Sigmoid colon (tissue), 4 donors: ENCODE data around the gene PTPRD.

Source experiments
- EP300 ChIP-seq, 4 donors: sonication (generic); formaldehyde crosslinking; IDR thresholded peaks; one replicate each; pipeline ENCODE4 v1.6.1; 2017; ENCODE audit warnings: antibody characterized with exemption in 4 of 4
- POLR2A ChIP-seq, 2 donors: fragments of 450-650 bp; IDR thresholded peaks; one replicate each; pipeline ENCODE4 v1.6.1; 2016; ENCODE audit warnings: antibody characterized with exemption in 2 of 2, mild to moderate bottlenecking in 2 of 2, moderate library complexity in 2 of 2
- POLR2AphosphoS5 ChIP-seq, 4 donors: sonication (generic); formaldehyde crosslinking; IDR thresholded peaks; one replicate each; pipeline ENCODE4 v1.6.1; 2017; ENCODE audit warnings: antibody characterized with exemption in 4 of 4
- TF ChIP-seq, protein P1 (sequence below), 4 experiments: fragments of 450-650 bp in 3 of 4; fragments of 200-600 bp in 1 of 4; IDR thresholded peaks; one replicate each; pipeline ENCODE4 v1.5.1; 2016 to 2019; ENCODE audit warnings: antibody characterized with exemption in 4 of 4, mild to moderate bottlenecking in 3 of 4, moderate library complexity in 2 of 4

DNA sequence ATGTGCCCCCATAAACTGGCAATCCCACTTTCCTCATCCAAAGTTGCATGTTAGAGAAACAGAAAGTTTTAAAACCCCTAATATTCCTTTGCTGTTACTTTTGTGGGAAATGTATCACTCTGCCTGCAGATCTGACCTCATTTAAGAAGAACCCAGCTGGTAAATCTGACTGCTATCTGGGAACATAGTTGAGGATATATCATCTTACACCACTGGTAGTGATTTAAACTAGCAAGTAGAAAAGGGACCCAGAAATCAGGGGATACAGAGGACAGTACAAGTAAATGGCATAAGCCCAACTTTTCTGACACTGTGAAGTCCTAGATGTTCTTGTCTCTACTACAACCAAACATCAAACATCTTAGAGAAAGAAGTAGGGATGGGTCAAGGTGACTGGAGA is 1752.7 kb downstream of the PTPRD start:
- TF ChIP-seq, protein P1, sequence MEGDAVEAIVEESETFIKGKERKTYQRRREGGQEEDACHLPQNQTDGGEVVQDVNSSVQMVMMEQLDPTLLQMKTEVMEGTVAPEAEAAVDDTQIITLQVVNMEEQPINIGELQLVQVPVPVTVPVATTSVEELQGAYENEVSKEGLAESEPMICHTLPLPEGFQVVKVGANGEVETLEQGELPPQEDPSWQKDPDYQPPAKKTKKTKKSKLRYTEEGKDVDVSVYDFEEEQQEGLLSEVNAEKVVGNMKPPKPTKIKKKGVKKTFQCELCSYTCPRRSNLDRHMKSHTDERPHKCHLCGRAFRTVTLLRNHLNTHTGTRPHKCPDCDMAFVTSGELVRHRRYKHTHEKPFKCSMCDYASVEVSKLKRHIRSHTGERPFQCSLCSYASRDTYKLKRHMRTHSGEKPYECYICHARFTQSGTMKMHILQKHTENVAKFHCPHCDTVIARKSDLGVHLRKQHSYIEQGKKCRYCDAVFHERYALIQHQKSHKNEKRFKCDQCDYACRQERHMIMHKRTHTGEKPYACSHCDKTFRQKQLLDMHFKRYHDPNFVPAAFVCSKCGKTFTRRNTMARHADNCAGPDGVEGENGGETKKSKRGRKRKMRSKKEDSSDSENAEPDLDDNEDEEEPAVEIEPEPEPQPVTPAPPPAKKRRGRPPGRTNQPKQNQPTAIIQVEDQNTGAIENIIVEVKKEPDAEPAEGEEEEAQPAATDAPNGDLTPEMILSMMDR (IDR thresholded peaks at IDR 0.05) = no peak
- TF ChIP-seq POLR2A (IDR thresholded peaks at IDR 0.05) (no peak), POLR2AphosphoS5 (IDR thresholded peaks at IDR 0.05) (no peak), EP300 (IDR thresholded peaks at IDR 0.05) (no peak)
